Measurements from ENCODE around the gene TP53I13.
A peak's percentile ranks its signal among the peaks of the same experiment; 100 is the strongest.

Gene TP53I13

DNA sequence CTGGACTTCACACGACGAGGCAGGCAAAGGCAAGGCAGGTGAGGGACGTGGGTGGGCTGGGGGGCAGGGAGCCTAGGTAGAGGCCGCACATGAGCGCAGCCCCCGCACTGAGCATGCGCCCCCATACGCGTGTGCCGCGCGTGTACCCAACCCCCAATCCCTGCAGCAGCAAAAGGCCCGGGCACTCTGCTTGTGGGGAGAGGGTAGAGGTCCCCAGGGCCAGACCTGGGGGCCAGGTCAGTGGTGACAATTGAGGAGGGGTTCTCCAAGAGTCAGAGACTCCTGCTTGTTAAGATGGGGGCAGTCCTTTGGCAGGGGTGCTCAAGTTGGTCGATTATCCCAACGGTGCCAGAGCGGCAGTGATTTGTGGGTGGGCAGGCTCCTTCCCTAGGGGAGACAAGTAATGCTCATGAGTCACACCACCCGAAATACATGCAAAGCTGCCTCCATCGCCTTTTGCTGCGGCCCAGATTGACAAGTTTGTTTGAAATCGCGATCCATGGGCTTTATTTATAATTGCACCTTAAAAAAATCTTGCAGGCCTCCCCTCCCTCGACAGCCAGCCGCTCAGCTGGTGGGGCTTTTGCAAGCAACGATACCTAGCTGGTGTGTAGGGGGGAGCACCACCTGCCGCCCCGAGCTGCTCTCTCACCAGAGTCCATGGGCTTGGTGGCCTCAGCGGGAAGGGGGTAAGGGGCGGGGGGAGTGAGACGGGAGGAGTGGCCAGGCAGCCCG is 22.1 kb downstream of the TP53I13 start:
- no peak overlapping the region; the same call in 1 of the 2 replicates for H3K4me3 ChIP-seq (ENCODE audit: low read length)
- TF ChIP-seq ZNF274 (IDR thresholded peaks at IDR 0.05; ENCODE audit: low read depth, low read length), result no peak

DNA sequence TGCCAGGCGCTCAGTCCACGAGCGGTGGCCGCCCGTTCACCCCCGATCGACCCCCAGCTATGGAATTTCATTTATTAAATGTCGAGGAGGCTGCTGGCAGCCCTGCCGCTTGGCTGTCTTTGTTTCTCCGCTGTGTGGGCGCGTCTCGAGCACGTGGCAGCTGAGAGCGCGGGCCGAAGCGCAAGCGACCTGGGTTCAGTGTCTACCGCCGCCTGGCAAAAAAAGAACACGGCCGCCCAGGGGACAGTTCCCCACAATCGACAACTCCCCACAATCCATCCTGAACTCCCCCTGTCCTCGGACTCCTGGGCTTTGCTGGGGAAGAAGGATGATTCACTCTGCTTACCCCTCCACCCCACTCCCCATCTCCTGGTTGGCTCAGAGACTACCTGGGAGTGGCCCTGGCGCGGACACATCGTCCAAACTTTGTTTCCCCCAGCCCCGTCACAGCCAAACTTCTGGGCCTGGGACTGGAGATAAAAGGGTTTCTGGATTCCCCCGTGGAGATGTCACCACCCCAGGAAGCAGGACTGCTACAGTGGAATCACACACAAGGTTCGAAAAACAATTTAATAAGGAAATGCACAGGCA is 22.7 kb downstream of the TP53I13 start:
- H3K4me3 ChIP-seq (ENCODE audit: low read length), result no peak overlapping the region
- no peak for TF ChIP-seq ZNF274 (IDR thresholded peaks at IDR 0.05; ENCODE audit: low read depth, low read length)

DNA sequence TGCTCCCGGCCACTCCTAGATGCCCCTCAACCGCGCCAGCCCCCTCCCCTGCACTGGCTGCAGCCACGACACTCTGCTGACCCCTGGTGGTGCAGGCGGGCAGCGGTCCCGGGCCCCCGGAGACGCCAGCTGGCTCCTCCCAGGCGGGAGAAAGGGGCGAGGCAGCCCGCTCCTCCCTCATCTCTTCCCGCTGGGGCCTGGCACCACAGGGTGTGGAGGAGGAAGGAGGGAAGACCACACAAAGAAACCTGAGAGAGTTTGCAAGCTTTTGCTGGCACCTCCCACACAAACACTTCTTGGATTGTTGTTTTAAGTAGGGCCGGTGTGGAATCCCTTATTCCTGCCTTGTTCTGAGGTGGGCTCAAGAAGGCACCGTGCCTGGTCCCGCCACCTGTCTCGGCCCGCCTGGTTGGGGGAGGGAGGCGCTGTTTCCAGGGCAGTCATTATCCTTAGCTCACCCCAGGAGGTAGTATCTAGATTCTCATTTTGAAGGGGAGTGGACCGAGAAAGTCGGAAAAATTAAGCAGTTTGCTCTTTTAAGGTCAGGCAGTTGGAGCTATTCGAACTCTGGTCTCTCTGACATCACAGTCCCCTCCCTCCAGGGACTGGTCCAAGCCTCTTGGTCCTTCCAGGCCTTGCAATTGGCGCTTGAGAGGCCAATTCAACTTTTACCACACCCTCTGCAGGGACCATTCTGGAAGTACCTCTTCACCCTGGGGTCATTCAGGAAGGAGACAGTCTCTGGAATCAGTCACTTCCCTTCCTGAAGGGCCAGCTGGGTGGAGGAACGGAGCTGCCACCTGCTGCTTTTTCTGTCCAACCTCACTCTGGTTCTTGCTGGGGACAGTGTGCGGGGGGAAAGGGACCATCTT is 23.5 kb downstream of the TP53I13 start:
- no peak overlapping the region for H3K4me3 ChIP-seq (ENCODE audit: low read length)
- no peak for TF ChIP-seq ZNF274 (IDR thresholded peaks at IDR 0.05; ENCODE audit: low read depth, low read length)

DNA sequence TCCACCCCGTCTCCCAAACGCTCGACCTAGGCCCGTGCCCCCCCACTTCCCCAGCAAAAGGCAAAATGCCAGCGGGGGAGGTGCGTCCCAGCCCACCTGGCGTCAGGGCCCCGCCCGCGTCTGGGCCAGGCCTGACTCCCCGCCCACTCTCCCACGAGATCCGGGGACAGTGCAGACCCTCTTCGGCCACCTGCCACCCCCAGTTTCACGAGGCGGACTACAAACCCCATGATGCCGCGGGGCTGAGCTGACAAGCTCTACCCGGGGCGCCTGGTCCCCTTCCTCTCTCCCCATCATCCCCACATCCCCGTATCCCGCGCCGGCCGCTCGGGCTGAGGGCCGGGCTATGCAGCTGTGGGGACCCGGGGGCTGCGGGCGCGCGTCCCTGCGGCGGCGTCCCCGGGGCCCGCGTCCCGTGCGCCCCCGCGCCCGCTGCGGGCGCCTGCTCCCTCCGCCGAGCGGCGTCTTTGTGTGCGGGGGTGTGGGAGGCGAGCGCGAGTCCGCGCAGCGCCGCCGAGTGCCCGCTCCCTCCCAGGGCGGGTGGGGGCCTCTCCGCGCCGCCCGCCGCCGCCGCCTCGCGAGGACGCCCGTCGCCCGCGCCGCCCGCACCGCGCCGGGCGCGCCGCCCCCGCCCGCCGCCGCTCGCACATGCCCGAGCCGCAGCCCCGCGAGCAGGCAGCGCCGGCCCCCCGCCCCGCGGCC is 24.5 kb downstream of the TP53I13 start, which contains the start of gene ANKRD13B:
ANKRD13B (plus strand) TSS at position 283 of the 702 bp plus-strand sequence. CDS start 490 bp downstream, outside the sequence.
- peak within 1 kb of the TSS; percentile 64; the same call in 1 of the 2 replicates for H3K4me3 ChIP-seq (ENCODE audit: low read length)
- no peak for TF ChIP-seq ZNF274 (IDR thresholded peaks at IDR 0.05; ENCODE audit: low read depth, low read length)

DNA sequence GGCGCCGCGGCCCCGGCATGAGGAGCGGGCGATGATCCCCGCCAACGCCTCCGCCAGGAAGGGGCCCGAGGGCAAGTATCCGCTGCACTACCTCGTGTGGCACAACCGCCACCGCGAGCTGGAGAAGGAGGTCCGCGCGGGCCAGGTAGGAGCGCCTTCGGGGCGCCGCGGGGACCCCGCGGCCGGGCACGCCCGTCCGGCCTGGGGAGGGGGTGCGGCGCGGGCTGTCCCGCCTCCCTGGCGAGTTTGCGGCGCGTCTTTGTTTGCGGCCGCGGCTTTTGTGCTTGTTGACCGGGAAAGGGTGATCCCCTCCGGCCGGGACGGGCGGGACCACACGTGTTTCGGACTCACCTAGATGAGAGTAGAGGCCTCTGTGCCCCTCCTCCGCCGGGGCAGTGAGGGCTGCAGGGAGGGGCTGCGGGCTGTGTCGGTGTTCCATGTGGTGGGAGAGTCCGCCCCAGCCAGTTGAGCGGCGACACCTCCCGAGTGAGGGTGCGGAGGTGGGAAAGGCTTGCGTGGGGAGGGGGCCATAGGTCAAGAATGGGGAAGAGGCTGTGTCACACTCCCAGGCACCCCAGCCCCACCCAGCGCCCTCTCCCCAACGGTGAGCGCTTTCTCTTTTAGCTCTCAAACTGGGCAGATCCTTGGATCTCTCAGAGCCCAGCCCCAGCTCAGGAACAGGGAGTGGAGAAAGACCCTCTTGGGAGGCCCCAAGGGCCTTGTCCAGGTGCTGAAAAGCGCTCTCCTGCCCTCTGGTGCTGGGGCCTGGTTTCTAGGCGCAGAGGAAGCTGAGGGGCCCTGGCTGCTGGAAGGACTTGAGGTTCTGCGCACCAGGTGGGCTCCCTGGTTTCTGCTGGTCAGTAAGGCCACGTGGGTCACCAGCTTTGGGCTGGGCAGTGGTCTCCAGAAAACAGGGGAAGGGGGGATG is 25.4 kb downstream of the TP53I13 start:
- no peak for TF ChIP-seq ZNF274 (IDR thresholded peaks at IDR 0.05; ENCODE audit: low read depth, low read length)
- H3K4me3 ChIP-seq (ENCODE audit: low read length), result peak overlapping the region; percentile 56; the same call in 1 of the 2 replicates

DNA sequence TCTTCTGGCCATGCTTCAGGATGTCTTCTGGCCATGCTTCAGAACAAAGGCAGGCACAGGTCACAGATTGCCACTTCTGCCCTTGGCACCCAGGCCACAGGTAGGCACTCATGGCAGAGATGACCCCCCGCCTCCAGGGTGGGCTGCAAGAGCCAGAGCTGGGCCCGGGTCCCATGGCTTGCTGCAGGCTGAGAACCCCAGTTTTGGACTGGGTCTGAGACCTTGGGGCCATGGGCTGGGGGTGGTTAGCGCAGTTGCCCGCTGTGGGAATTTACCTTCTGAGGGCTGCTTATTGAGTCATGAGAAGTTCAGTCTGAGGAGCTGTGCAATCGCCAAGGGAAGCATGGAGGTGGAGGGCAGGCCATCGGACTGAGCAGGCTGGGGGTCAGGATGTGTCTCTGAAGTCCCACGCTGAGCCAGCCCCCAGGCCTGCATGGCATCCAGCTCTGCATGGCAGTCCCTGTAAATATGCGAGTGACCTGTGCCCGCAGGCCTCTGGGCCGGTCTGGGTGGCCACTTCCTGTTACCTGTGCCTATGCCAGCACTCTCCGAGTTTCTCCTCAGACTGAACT is 26.1 kb downstream of the TP53I13 start:
- TF ChIP-seq ZNF274 (IDR thresholded peaks at IDR 0.05; ENCODE audit: low read depth, low read length), result no peak
- no peak overlapping the region for H3K4me3 ChIP-seq (ENCODE audit: low read length)

DNA sequence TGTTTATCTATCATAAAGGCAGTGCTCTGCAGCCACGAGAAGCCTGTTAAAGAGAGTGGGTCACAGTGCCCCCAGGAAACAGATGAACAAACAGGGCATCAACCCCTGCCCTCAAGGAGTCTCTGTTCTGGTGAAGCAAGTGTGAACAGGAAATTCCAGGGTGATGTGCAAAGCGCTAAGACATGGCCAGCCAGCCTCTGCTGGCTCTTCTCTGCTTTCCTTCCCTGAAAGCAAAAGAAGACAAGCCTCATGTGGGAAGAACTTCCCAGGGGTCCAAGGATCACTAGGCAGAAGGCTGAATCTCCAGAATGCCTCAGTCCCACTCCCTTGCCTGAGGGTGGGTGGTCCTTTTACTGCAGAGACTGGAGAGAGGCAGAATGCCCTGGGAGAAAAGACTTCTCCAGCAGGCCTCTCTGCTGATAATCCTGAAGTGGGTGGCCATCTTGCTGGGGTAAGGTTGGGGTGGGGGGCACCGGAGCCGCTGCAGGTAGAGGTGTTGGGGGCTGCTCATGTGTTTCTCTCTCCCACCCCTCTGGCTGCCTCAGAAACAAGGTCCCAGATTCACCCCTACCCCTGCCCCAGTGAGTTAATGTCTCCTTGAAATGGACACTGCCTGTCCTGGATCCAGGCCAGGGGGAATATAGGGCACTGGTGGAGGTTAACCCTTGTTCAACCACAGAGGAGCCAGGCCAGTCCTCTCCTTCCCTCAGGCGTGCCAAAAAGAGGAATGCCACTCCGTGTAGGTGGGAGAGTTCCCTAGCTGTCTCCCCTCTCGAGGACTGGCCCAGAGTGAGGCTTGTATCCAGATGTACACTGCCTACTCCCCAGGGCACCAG is 26.8 kb downstream of the TP53I13 start:
- TF ChIP-seq ZNF274 (IDR thresholded peaks at IDR 0.05; ENCODE audit: low read depth, low read length), result no peak
- H3K4me3 ChIP-seq (ENCODE audit: low read length), result no peak overlapping the region

DNA sequence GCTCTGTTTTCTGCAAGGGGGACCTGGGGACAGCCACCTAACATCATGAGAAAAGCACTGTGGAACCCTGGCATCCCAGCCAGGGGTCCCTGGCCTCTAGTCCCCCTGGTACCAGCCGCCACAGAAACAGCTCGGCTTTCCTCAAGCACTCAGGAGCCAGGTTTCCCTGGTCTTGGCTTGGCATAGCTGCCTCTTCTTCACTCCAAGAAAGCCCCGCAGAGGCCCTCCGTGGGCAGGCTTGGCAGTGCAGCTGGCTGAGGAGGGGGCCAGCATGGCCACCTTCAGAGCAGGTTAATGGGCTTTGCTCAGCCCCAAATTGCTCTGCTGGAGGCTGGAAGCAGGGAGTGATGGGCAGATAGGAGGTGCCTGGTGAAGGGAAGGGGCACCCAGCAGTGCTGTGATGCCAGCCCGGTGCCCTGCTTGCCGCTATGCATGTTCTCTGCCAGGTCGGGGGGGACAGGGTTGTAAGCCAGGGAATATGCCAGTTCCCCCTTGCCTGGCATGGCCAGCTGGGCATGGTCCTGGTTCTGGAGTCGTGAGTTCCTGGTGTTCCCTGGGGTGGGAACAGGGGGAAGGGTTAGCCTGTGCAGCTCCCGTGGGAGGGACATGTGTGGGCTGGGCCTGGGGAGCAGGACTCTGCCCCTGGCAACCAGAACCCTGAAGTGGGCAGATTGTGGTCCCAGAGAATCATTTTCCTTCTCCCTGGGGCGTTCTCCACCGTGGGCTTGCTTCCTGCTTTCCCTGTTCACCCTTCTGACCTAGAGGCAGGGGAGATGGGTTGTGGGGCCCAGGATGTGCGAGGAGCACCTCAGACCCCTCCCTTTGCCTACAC is 27.7 kb downstream of the TP53I13 start:
- H3K4me3 ChIP-seq (ENCODE audit: low read length), result no peak overlapping the region
- no peak for TF ChIP-seq ZNF274 (IDR thresholded peaks at IDR 0.05; ENCODE audit: low read depth, low read length)

DNA sequence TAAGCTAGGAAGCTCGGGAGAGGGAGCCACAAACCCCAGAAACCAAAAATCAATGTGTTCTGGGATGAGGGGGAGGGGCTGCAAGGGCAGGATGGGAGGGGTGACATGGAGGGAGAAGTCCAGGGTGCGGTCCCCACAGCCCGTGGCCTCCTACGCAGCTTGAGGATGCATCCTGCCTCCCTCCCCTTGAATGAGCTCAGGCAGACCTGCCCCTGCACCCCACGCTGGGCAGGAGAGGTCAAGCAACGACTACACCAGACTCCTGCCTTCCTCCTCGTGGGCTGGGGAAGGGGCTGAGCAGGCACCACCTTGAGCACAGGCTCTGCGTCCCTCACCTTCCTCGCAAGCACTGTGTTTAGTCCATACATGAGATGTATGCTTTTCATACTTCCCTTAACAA is 28.3 kb downstream of the TP53I13 start:
- no peak for TF ChIP-seq ZNF274 (IDR thresholded peaks at IDR 0.05; ENCODE audit: low read depth, low read length)

DNA sequence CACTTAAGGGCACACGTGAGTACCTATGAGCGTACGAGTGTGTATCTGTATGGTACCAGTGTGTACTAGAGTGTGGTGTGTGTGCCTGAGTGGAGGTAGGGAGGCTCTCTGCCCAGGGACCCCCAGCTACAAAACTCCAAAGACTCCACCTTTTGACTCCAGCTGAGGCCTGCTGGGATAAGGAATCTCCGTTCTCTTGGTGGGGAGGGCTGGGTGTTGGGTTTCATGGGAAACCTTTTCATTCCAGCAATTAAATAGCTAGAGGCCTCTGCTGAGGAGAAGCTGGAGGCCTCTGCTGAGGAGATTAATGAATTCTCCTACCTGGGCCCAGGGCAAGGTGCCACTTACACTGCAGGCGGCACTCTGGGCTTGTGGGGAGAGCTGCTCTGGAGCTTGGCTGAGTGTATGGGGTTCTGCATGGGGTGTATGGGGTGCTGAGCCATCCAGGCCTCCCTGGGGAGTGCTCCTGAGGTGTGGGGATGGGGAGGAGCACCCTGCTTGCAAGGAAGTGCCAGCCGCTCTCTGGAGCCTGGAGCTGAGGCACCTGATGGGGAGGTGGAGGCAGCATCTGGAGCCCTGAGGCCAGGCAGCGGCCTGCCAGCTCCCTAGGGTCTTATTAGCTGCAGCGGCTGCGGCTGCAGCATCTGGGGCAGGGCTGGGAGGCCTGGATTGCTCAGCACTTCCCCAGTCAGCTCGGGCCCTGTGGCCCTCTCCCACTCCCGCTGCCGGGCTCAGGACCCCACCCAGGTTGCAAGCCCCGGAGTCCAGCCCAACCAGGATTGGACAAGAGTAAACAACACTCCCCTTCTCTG is 29.1 kb downstream of the TP53I13 start:
- TF ChIP-seq ZNF274 (IDR thresholded peaks at IDR 0.05; ENCODE audit: low read depth, low read length), result no peak
- H3K4me3 ChIP-seq (ENCODE audit: low read length), result no peak overlapping the region

More for the DNA sequence above, 28.3 kb downstream of the TP53I13 start:
- H3K4me3 ChIP-seq (ENCODE audit: low read length), result no peak overlapping the region

Measured in GM08714 (cell line).